ENCODE data around the gene C1GALT1C1L. TPM values are rescaled to one million over a fixed set of nuclear protein-coding genes. Genes with fewer than 3 reads are reported as not detected.

C1GALT1C1L gene
- total and polyA plus RNA-seq, 2 of the 13 experiments (the other 11 are each of a cell fraction or from before 2014, with no cell fraction given) = 1.3 to 2.4 TPM

DNA sequence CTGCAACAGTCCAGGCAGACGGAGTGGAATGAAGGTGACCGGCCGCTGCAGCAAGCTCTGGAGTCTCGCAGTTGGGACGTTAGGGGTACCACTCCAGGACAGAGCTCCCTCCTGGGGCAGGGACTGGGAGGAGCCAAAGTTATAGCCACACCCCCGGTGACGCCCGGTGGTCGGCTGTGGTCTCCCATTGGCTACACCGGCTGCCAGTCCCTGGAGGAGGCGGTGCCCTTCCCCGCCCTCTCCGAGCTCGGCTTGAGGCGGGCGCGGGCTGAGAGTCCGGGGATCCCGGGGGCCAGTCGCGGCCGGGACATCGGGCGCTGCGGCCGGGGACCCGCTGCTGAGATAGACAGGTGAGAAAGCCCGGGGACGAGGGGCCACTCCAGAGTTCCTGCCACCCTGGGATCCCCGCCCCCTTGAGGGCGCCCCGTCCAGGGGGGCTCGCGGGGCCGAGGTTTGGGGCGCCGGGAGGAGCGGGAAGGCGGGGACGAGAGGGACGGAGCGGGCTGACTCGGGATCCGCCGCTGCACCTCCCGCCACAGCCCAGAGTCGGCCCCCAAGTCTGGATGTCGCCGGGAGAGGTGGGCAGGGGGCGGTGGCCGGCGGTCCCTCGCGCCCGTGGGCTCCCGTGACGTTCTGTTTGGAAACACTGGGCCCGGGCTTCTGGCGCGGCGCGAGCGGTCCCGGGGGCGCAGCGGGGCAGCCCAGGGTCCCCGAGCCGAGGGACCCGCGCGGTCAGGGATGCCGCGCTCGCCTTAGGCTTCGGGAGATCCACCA, 39.0 kb downstream of the C1GALT1C1L start, which contains the start of gene PLEKHH2 (continued):
- peak; percentile 27; the same call in 1 of the 2 replicates for TF ChIP-seq ZFX (CRISPR knock-in tag; IDR thresholded peaks at IDR 0.05; ENCODE audit: low read depth)
- 0 out of 2 replicates have a peak, but pooled peaks have one; percentile 47 for TF ChIP-seq ZNF550 (CRISPR knock-in tag; IDR thresholded peaks at IDR 0.05; ENCODE audit: borderline replicate concordance)
- TF ChIP-seq ZNF75D (CRISPR knock-in tag; IDR thresholded peaks at IDR 0.05; ENCODE audit: borderline replicate concordance) = no peak
- TF ChIP-seq, protein P1, sequence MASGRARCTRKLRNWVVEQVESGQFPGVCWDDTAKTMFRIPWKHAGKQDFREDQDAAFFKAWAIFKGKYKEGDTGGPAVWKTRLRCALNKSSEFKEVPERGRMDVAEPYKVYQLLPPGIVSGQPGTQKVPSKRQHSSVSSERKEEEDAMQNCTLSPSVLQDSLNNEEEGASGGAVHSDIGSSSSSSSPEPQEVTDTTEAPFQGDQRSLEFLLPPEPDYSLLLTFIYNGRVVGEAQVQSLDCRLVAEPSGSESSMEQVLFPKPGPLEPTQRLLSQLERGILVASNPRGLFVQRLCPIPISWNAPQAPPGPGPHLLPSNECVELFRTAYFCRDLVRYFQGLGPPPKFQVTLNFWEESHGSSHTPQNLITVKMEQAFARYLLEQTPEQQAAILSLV (CRISPR knock-in tag; IDR thresholded peaks at IDR 0.05; ENCODE audit: borderline replicate concordance) = peak; percentile 72; the same call in 1 of the 2 replicates
- TF ChIP-seq, protein P2, sequence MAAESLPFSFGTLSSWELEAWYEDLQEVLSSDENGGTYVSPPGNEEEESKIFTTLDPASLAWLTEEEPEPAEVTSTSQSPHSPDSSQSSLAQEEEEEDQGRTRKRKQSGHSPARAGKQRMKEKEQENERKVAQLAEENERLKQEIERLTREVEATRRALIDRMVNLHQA (CRISPR knock-in tag; IDR thresholded peaks at IDR 0.05) = no peak
- TF ChIP-seq MTA1 (CRISPR knock-in tag; IDR thresholded peaks at IDR 0.05; ENCODE audit: borderline replicate concordance) = peak; percentile 63; the same call in 1 of the 2 replicates
- peak; percentile 98 for TF ChIP-seq NFYB (CRISPR knock-in tag; IDR thresholded peaks at IDR 0.05)
- TF ChIP-seq ZNF605 (CRISPR knock-in tag; IDR thresholded peaks at IDR 0.05) = peak; percentile 79
- no peak for TF ChIP-seq ZNF737 (CRISPR knock-in tag; IDR thresholded peaks at IDR 0.05; ENCODE audit: borderline replicate concordance)
- no peak for TF ChIP-seq GATAD2A (CRISPR knock-in tag; IDR thresholded peaks at IDR 0.05)
- TF ChIP-seq ARNT2 (CRISPR knock-in tag; IDR thresholded peaks at IDR 0.05; ENCODE audit: low read depth) = 0 out of 2 replicates have a peak, but pooled peaks have one; percentile 11
- TF ChIP-seq, protein P3, sequence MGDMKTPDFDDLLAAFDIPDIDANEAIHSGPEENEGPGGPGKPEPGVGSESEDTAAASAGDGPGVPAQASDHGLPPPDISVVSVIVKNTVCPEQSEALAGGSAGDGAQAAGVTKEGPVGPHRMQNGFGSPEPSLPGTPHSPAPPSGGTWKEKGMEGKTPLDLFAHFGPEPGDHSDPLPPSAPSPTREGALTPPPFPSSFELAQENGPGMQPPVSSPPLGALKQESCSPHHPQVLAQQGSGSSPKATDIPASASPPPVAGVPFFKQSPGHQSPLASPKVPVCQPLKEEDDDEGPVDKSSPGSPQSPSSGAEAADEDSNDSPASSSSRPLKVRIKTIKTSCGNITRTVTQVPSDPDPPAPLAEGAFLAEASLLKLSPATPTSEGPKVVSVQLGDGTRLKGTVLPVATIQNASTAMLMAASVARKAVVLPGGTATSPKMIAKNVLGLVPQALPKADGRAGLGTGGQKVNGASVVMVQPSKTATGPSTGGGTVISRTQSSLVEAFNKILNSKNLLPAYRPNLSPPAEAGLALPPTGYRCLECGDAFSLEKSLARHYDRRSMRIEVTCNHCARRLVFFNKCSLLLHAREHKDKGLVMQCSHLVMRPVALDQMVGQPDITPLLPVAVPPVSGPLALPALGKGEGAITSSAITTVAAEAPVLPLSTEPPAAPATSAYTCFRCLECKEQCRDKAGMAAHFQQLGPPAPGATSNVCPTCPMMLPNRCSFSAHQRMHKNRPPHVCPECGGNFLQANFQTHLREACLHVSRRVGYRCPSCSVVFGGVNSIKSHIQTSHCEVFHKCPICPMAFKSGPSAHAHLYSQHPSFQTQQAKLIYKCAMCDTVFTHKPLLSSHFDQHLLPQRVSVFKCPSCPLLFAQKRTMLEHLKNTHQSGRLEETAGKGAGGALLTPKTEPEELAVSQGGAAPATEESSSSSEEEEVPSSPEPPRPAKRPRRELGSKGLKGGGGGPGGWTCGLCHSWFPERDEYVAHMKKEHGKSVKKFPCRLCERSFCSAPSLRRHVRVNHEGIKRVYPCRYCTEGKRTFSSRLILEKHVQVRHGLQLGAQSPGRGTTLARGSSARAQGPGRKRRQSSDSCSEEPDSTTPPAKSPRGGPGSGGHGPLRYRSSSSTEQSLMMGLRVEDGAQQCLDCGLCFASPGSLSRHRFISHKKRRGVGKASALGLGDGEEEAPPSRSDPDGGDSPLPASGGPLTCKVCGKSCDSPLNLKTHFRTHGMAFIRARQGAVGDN (CRISPR knock-in tag; IDR thresholded peaks at IDR 0.05) = peak; percentile 75
- TF ChIP-seq, protein P4, sequence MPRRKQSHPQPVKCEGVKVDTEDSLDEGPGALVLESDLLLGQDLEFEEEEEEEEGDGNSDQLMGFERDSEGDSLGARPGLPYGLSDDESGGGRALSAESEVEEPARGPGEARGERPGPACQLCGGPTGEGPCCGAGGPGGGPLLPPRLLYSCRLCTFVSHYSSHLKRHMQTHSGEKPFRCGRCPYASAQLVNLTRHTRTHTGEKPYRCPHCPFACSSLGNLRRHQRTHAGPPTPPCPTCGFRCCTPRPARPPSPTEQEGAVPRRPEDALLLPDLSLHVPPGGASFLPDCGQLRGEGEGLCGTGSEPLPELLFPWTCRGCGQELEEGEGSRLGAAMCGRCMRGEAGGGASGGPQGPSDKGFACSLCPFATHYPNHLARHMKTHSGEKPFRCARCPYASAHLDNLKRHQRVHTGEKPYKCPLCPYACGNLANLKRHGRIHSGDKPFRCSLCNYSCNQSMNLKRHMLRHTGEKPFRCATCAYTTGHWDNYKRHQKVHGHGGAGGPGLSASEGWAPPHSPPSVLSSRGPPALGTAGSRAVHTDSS (CRISPR knock-in tag; conservative IDR thresholded peaks at IDR 0.05) = 0 out of 2 replicates have a peak, but pooled peaks have one; percentile 80
- TF ChIP-seq, protein P5, sequence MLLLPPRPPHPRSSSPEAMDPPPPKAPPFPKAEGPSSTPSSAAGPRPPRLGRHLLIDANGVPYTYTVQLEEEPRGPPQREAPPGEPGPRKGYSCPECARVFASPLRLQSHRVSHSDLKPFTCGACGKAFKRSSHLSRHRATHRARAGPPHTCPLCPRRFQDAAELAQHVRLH (CRISPR knock-in tag; IDR thresholded peaks at IDR 0.05; ENCODE audit: borderline replicate concordance, low read depth) = 0 out of 2 replicates have a peak, but pooled peaks have one; percentile 29
- TF ChIP-seq ZNF557 (CRISPR knock-in tag; IDR thresholded peaks at IDR 0.05) = no peak
- TF ChIP-seq, protein P6, sequence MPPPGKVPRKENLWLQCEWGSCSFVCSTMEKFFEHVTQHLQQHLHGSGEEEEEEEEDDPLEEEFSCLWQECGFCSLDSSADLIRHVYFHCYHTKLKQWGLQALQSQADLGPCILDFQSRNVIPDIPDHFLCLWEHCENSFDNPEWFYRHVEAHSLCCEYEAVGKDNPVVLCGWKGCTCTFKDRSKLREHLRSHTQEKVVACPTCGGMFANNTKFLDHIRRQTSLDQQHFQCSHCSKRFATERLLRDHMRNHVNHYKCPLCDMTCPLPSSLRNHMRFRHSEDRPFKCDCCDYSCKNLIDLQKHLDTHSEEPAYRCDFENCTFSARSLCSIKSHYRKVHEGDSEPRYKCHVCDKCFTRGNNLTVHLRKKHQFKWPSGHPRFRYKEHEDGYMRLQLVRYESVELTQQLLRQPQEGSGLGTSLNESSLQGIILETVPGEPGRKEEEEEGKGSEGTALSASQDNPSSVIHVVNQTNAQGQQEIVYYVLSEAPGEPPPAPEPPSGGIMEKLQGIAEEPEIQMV (CRISPR knock-in tag; IDR thresholded peaks at IDR 0.05; ENCODE audit: low read depth) = peak; percentile 20; the same call in 1 of the 2 replicates
- TF ChIP-seq ZKSCAN5 (CRISPR knock-in tag; IDR thresholded peaks at IDR 0.05) = no peak
